ENCODE data around the gene HEBP1. TPM values are rescaled to one million over a fixed set of nuclear protein-coding genes. Genes with fewer than 3 reads are reported as not detected.

Gene HEBP1
- total RNA-seq, 2 experiments from 2014 or later = 23.9 to 24.8 TPM

DNA sequence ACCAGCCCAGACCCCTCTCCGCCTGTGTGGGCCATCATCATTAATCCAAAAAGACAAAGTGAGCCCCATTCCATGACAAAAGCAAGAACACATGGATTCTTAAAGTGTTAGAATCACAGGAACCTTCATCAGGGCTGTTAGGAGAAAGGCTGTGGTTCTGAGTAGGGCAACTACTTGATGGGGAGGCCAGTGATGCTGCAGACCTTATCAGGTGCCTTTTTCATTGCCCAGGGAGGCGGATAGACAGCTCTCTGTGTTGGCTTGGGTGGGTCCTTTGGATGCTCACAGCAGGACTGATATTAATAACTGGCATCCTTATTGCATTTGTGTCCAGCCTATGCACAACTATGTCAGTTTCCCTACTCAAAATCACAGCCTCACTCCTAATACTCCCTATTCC, 2.3 kb downstream of the HEBP1 start:
- no peak overlapping the region for H3K27ac Mint-ChIP-seq
- H3K36me3 Mint-ChIP-seq (ENCODE audit: low read depth) = no peaks in the 10 kb centered on the region
- POLR2A ChIA-PET = no interaction called here
- H3K4me1 Mint-ChIP-seq (ENCODE audit: low read depth) = peaks cover 32% of the 10 kb centered on the region
- no peak for TF ChIP-seq CTCF (IDR thresholded peaks at IDR 0.05)
- CTCF ChIA-PET = interaction anchor here (1.0 to 1.2 kb wide), 2 partner anchors 11 to 81 kb away, joined by 4 to 8 read pairs; no protein-coding TSS in a partner anchor
- no peak for DNase-seq
- no peaks in the 10 kb centered on the region for H3K9me3 Mint-ChIP-seq
- peaks cover 5% of the 10 kb centered on the region for H3K27me3 Mint-ChIP-seq
- no peak overlapping the region for H3K4me3 Mint-ChIP-seq
- ATAC-seq = no peak
- intact Hi-C loops (cut with micrococcal nuclease) = loop anchor here (5.0 kb wide), 1 partner anchor 215 kb away; no protein-coding TSS in a partner anchor

DNA sequence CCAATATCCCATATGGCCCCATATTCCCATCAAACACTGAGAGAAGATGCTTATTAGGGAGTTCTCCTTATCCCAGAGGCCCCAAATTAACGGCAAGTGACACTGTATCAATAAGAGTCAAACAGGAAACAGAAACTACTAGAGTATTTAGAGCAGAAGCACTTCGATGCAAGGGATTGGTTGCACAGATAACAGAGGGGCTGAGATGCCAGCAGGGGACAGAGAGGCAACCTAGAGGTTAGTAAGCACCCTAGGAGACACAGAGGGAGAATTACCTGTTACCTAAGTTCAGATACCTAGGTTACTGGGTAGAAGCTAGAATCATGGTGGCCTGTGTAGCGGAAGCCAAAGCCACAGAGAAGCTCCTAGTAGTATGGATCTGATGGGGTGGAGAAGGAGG, 2.9 kb downstream of the HEBP1 start:
- DNase-seq = no peak
- Mint-ChIP-seq H3K4me1 (ENCODE audit: low read depth) (peaks cover 37% of the 10 kb centered on the region), H3K36me3 (ENCODE audit: low read depth) (no peaks in the 10 kb centered on the region), H3K27me3 (peaks cover 4% of the 10 kb centered on the region), H3K9me3 (no peaks in the 10 kb centered on the region), H3K4me3 (no peak overlapping the region), H3K27ac (no peak overlapping the region)
- CTCF ChIA-PET = interaction anchor here (1.0 to 1.2 kb wide), 5 partner anchors 11 to 80 kb away, joined by 3 to 8 read pairs (median 4); no protein-coding TSS in a partner anchor
- no peak for TF ChIP-seq CTCF (IDR thresholded peaks at IDR 0.05)
- POLR2A ChIA-PET = no interaction called here
- no peak for ATAC-seq
- intact Hi-C loops (cut with micrococcal nuclease) = loop anchor here (5.0 kb wide), 1 partner anchor 215 kb away; no protein-coding TSS in a partner anchor

GRCh38 chr12:12996209-12996608, 3.9 kb downstream of the HEBP1 start:
- CTCF ChIA-PET = interaction anchor here (1.1 to 1.2 kb wide), 3 partner anchors 12 to 49 kb away, joined by 3 to 4 read pairs (median 3); no protein-coding TSS in a partner anchor
- no peaks in the 10 kb centered on the region for H3K9me3 Mint-ChIP-seq
- intact Hi-C loops (cut with micrococcal nuclease) = loop anchor here (5.0 kb wide), 1 partner anchor 216 kb away; no protein-coding TSS in a partner anchor
- no peak for TF ChIP-seq CTCF (IDR thresholded peaks at IDR 0.05)
- POLR2A ChIA-PET = no interaction called here
- H3K27me3 Mint-ChIP-seq = no peaks in the 10 kb centered on the region
- no peaks in the 10 kb centered on the region for H3K36me3 Mint-ChIP-seq (ENCODE audit: low read depth)
- H3K4me1 Mint-ChIP-seq (ENCODE audit: low read depth) = peaks cover 33% of the 10 kb centered on the region
- DNase-seq (no peak), ATAC-seq (no peak)
- no peak overlapping the region for H3K27ac Mint-ChIP-seq
- H3K4me3 Mint-ChIP-seq = no peak overlapping the region

DNA sequence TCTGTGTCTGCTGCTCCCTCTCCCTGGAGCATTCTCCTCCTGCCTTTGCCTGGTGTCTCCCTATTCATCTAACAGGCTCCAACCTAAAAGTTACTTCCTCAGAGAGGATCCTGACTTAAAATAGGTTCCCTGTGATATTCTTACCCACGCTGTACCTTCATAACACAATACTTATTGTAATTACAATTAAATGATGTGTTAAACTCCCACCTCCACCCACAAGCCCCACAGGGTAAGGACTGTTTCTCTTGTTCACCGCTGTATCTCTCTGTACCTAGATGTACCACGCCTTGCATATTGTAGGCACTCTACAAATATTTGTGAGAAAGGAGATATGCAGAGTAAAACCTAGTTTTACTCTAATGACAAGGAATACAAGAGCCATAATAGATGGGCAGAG, 5.0 kb downstream of the HEBP1 start:
- Mint-ChIP-seq H3K27ac (no peak overlapping the region), H3K9me3 (no peaks in the 10 kb centered on the region), H3K4me1 (ENCODE audit: low read depth) (peaks cover 31% of the 10 kb centered on the region), H3K4me3 (no peak overlapping the region), H3K27me3 (no peaks in the 10 kb centered on the region), H3K36me3 (ENCODE audit: low read depth) (no peaks in the 10 kb centered on the region)
- intact Hi-C loops (cut with micrococcal nuclease) = loop anchor here (5.0 kb wide), 1 partner anchor 217 kb away; no protein-coding TSS in a partner anchor
- DNase-seq (no peak), ATAC-seq (no peak)
- CTCF ChIA-PET = interaction anchor here (1.2 kb wide), 1 partner anchor 9 kb away, joined by 4 read pairs; no protein-coding TSS in a partner anchor
- POLR2A ChIA-PET = interaction anchor here (0.6 kb wide), 1 partner anchor 154 kb away, joined by 3 read pairs; no protein-coding TSS in a partner anchor
- no peak for TF ChIP-seq CTCF (IDR thresholded peaks at IDR 0.05)

DNA sequence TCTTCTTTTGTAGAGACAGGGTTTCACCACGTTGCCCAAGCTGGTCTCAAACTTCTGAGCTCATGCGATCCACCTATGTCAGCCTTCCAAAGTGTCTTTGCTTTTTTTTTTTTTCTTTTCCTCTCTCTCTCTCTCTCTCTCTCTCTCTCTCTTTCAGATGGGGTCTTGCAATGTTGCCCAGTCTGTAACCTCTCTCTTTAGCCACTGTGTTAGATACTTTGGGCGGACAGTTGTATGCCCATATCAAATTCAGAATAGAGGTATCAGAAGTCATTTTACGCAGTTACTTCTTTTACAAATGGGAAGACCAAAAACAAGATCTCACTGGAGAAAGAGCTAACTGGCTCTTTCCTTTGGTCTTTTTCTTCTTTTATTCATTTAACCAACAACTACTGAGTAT, 6.7 kb downstream of the HEBP1 start:
- Mint-ChIP-seq H3K36me3 (ENCODE audit: low read depth) (no peaks in the 10 kb centered on the region), H3K9me3 (no peaks in the 10 kb centered on the region), H3K4me3 (no peak overlapping the region), H3K27me3 (no peaks in the 10 kb centered on the region), H3K27ac (no peak overlapping the region), H3K4me1 (ENCODE audit: low read depth) (peaks cover 24% of the 10 kb centered on the region)
- intact Hi-C loops (cut with micrococcal nuclease) = no loop called here
- DNase-seq = no peak
- no peak for ATAC-seq
- no peak for TF ChIP-seq CTCF (IDR thresholded peaks at IDR 0.05)
- CTCF ChIA-PET = interaction anchor here (1.4 kb wide), 1 partner anchor 77 kb away, joined by 3 read pairs; no protein-coding TSS in a partner anchor
- POLR2A ChIA-PET = no interaction called here

Measured in activated CD8-positive, alpha-beta T cell treated with anti-CD3 and anti-CD28 coated beads for 36 hours (primary cell).